ENCODE measurements around the gene GTPBP4. TPM values are rescaled to one million over a fixed set of nuclear protein-coding genes. Genes with fewer than 3 reads are reported as not detected.
"Not testable (repeated sequence)": the region's sequence is repeated elsewhere in the genome, so short reads cannot be mapped to it uniquely, and the experiment has no call there.

Gene GTPBP4
- total and polyA plus RNA-seq, 2 donors = 32.0 to 39.4 TPM

DNA sequence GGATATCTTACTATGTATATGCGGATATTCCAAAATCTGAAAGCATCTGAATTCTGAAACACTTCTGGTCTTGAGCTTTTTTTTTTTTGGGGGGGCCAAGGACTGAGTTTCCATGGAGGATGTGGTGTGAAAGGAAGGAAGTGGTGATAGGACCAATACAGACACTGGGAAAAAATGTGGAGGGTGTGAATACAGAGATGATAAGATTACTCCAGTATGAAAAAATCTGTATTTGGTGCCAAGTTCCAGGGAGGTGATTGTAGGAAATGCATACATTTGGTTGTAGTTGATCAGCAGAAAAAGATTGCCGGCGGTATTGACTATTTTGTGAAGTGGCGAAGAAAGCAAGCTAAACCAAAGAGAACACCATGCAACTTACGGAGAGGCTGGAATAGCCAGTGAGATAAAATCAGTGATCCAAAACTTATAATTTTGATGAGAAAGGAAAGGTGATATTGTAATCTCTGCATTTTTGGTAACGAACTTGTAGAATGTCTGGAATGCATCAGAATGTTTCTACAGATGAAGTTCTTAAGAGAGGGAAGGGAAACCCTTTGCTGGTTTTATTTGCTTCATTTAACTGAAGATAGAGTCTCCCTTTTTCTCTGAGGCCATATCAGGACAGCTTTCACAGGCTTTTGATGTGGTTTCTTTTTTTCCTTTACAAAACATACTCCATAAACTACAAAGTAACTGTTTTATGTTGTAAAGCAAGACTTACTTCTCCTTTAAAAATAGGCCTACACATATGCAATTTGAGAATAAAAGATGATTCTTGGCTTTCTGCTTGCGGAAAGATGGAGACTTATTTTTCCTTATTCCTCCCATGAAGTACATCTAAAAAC, 73.9 kb downstream of the GTPBP4 start:
- DNase-seq (ENCODE audit: low read depth in 6 of 9, low spot score in 9 of 9) = peak in 1 of 9 donors; percentile 61
- H3K4me1 ChIP-seq (ENCODE audit: control insufficient read depth in 2 of 2, insufficient read depth in 2 of 2, low read length in 2 of 2) = peaks cover 21 to 26% of the 10 kb centered on the region in 2 donors
- 67% methylated on average over 7 of the region's 7 CpGs for WGBS
- no peaks in the 10 kb centered on the region for H3K27me3 ChIP-seq (ENCODE audit: control insufficient read depth in 2 of 2, insufficient read depth in 1 of 2, low read length in 1 of 2)
- H3K27ac ChIP-seq (ENCODE audit: low read depth in 1 of 2, low read length in 1 of 2) = peak overlapping the region in 1 of 2 donors; percentile 66
- no peaks in the 10 kb centered on the region for H3K9me3 ChIP-seq (ENCODE audit: control insufficient read depth in 2 of 2, insufficient read depth in 1 of 2, low read length in 1 of 2)
- peaks cover 6 to 11% of the 10 kb centered on the region in 2 donors for H3K36me3 ChIP-seq (ENCODE audit: control insufficient read depth in 2 of 2, insufficient read depth in 2 of 2, low read length in 1 of 2)
- H3K4me3 ChIP-seq (ENCODE audit: low read length in 2 of 2) = no peak overlapping the region

DNA sequence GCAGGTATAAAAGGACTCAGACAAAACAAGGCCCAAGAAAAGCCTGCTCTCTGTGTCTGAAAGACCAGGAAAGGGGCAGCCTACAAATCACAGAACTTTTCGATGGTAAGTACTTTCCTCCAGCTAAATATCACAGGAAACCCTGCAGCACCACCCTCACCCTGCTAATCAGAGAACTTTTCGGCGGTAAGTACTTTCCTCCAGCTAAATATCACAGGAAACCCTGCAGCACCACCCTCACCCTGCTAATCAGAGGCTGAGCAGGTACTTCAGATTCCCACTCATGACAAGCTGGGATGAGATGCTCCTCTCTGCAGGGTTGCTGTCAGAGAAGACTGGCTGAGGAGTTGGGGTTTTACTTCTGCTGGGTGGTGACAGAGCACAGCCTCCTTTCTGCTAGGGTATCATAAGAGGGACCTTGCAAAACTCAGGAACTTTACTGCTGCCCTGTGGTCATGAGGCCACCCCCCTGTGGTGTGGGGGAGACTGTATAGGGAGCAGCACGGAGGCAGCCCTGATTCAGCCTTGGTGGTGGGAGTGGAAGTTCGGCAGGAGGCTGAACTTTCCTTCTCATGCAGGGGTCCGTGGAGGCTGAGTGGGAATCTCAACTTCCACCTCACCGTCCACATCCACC, 75.1 kb downstream of the GTPBP4 start:
- WGBS = 66% methylated on average over 7 of the region's 7 CpGs
- peaks cover 17 to 18% of the 10 kb centered on the region in 2 donors for H3K4me1 ChIP-seq (ENCODE audit: control insufficient read depth in 2 of 2, insufficient read depth in 2 of 2, low read length in 2 of 2)

DNA sequence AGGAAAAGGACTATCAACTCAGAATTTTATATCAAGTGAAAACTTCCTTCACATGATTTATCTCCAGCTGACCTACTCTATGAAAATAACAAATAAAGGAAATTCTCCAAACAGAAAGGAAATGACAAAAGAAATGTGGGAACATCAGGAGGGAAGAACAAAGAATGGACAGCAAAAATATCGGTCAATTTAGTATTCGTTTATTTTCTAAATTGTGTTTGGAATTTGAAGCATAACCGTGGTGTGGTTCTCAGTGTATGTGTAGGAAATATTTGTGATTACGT, 76.7 kb downstream of the GTPBP4 start:
- no peak overlapping the region for H3K27ac ChIP-seq (ENCODE audit: low read depth in 1 of 2, low read length in 1 of 2)
- H3K4me1 ChIP-seq (ENCODE audit: control insufficient read depth in 2 of 2, insufficient read depth in 2 of 2, low read length in 2 of 2) = peaks cover 17 to 18% of the 10 kb centered on the region in 2 donors
- no peak overlapping the region for H3K4me3 ChIP-seq (ENCODE audit: low read length in 2 of 2)
- no peaks in the 10 kb centered on the region for H3K27me3 ChIP-seq (ENCODE audit: control insufficient read depth in 2 of 2, insufficient read depth in 1 of 2, low read length in 1 of 2)
- peaks cover 6 to 11% of the 10 kb centered on the region in 2 donors for H3K36me3 ChIP-seq (ENCODE audit: control insufficient read depth in 2 of 2, insufficient read depth in 2 of 2, low read length in 1 of 2)
- no peak for DNase-seq (ENCODE audit: low read depth in 6 of 9, low spot score in 9 of 9)
- 97% methylated on average over 4 of the region's 4 CpGs for WGBS
- H3K9me3 ChIP-seq (ENCODE audit: control insufficient read depth in 2 of 2, insufficient read depth in 1 of 2, low read length in 1 of 2) = no peaks in the 10 kb centered on the region

More for the DNA sequence above, 75.1 kb downstream of the GTPBP4 start:
- Histone ChIP-seq H3K4me3 (ENCODE audit: low read length in 2 of 2) (no peak overlapping the region), H3K27me3 (ENCODE audit: control insufficient read depth in 2 of 2, insufficient read depth in 1 of 2, low read length in 1 of 2) (no peaks in the 10 kb centered on the region), H3K9me3 (ENCODE audit: control insufficient read depth in 2 of 2, insufficient read depth in 1 of 2, low read length in 1 of 2) (no peaks in the 10 kb centered on the region), H3K36me3 (ENCODE audit: control insufficient read depth in 2 of 2, insufficient read depth in 2 of 2, low read length in 1 of 2) (peaks cover 6 to 11% of the 10 kb centered on the region in 2 donors), H3K27ac (ENCODE audit: low read depth in 1 of 2, low read length in 1 of 2) (peak overlapping the region; percentile 23 to 70)
- DNase-seq (ENCODE audit: low read depth in 6 of 9, low spot score in 9 of 9) = no peak

DNA sequence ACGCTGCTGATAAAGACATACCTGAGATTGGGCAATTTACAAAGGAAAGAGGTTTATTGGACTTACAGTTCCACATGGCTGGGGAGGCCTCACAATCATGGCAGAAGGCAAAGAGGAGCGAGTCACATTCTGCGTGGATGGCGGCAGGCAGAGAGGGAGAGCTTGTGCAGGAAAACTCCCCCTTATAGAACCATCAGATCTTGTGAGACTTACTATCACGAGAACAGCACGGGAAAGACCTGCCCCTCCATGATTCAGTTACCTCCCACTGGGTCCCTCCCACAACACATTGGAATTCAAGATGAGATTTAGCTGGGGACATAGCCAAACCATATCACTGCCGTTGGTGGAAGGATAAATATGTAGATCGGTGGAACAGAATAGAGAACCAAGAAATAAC, 78.5 kb downstream of the GTPBP4 start:
- H3K27ac ChIP-seq (ENCODE audit: low read depth in 1 of 2, low read length in 1 of 2); DNase-seq (ENCODE audit: low read depth in 6 of 9, low spot score in 9 of 9); H3K9me3 ChIP-seq (ENCODE audit: control insufficient read depth in 2 of 2, insufficient read depth in 1 of 2, low read length in 1 of 2); H3K27me3 ChIP-seq (ENCODE audit: control insufficient read depth in 2 of 2, insufficient read depth in 1 of 2, low read length in 1 of 2); H3K4me3 ChIP-seq (ENCODE audit: low read length in 2 of 2): not testable (repeated sequence)
- 98% methylated on average over 8 of the region's 8 CpGs for WGBS
- H3K4me1 ChIP-seq (ENCODE audit: control insufficient read depth in 2 of 2, insufficient read depth in 2 of 2, low read length in 2 of 2) = peaks cover 11 to 14% of the 10 kb centered on the region in 2 donors
- peaks cover 6 to 11% of the 10 kb centered on the region in 2 donors for H3K36me3 ChIP-seq (ENCODE audit: control insufficient read depth in 2 of 2, insufficient read depth in 2 of 2, low read length in 1 of 2)

DNA sequence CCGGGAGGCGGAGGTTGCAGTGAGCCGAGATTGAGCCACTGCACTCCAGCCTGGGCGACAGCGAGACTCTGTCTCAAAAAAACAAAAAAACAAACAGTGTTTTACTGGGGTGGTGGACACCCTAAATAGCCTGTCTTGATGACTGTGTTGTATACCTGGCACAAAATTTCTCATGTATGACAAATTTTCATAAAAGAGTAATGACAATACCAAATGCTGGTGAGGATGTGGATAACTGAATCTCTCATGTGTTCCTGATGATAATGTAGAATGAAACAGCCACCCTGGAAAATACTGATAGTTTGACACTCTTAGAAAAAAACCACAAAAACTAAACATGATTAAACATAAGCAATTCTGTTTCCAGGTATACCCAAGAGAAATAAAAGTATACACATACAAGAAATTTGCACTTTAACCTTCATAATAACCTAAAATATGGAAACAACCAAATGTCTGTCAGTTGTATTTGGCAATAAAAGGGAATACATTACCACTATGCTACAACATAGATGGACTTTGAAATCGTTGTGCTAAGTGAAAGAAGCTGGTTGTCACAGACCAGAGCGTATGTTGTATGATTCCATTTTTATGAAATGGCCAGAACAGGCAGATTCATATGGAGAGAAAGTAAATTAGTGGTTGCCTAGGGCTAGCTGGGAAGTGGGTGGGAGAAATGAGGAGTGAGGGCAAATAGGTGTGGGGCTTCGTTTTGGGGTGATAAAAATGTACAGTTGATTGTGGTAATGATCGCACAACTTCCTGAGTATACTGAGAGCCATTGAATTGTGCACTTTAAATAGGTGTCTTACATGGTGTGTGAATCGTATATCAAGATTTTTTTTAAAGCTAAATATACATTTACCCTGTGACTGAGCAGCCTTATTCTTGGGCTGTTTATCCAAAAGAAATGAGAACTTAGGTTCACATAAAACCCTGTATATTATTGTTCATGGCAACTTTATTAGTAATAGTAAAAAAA, 80.4 kb downstream of the GTPBP4 start:
- Histone ChIP-seq H3K36me3 (ENCODE audit: control insufficient read depth in 2 of 2, insufficient read depth in 2 of 2, low read length in 1 of 2) (peaks cover 13 to 16% of the 10 kb centered on the region in 2 donors), H3K4me1 (ENCODE audit: control insufficient read depth in 2 of 2, insufficient read depth in 2 of 2, low read length in 2 of 2) (no peaks in the 10 kb centered on the region), H3K9me3 (ENCODE audit: control insufficient read depth in 2 of 2, insufficient read depth in 1 of 2, low read length in 1 of 2) (no peaks in the 10 kb centered on the region), H3K4me3 (ENCODE audit: low read length in 2 of 2) (no peak overlapping the region), H3K27me3 (ENCODE audit: control insufficient read depth in 2 of 2, insufficient read depth in 1 of 2, low read length in 1 of 2) (no peaks in the 10 kb centered on the region), H3K27ac (ENCODE audit: low read depth in 1 of 2, low read length in 1 of 2) (no peak overlapping the region)
- no peak for DNase-seq (ENCODE audit: low read depth in 6 of 9, low spot score in 9 of 9)
- 93% methylated on average over 10 of the region's 10 CpGs for WGBS

Other genes starting within 250 kb of the GTPBP4 start
- gene LARP4B, start 56.7 kb upstream of the GTPBP4 start, total RNA-seq = 19.3 TPM
- 22.0 TPM for gene LARP4B, start 56.7 kb upstream of the GTPBP4 start, polyA plus RNA-seq
- not detected for gene IDI2, start 37.4 kb downstream of the GTPBP4 start, total RNA-seq
- 0.14 TPM for gene IDI2, start 37.4 kb downstream of the GTPBP4 start, polyA plus RNA-seq
- 40.5 TPM for gene IDI1, start 60.7 kb downstream of the GTPBP4 start, total RNA-seq
- 44.6 TPM for gene IDI1, start 60.7 kb downstream of the GTPBP4 start, polyA plus RNA-seq
- 8.5 TPM for gene WDR37, start 68.0 kb downstream of the GTPBP4 start, total RNA-seq
- 14.0 TPM for gene WDR37, start 68.0 kb downstream of the GTPBP4 start, polyA plus RNA-seq